Measurements from ENCODE around the gene PTN.

DNA sequence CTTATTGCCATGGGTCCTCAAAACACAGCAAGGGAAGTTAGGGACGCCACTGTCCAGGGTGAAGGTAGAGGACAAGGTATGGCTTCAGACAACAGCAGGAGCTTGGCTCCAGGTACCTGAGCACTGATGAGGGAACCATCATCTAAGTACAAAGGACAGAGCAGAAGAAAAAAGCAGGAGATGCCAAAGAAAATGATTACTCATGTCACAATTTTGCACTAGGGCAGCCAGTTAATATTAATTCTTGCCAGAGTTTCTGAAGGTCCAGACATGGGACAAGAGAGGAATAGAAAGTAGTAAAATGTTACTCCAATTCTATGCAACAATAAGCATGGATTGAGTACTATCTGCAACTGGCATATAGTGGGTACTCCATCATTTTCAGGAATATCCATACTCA, 14.1 kb downstream of the PTN start:
- TF ChIP-seq, protein P1, sequence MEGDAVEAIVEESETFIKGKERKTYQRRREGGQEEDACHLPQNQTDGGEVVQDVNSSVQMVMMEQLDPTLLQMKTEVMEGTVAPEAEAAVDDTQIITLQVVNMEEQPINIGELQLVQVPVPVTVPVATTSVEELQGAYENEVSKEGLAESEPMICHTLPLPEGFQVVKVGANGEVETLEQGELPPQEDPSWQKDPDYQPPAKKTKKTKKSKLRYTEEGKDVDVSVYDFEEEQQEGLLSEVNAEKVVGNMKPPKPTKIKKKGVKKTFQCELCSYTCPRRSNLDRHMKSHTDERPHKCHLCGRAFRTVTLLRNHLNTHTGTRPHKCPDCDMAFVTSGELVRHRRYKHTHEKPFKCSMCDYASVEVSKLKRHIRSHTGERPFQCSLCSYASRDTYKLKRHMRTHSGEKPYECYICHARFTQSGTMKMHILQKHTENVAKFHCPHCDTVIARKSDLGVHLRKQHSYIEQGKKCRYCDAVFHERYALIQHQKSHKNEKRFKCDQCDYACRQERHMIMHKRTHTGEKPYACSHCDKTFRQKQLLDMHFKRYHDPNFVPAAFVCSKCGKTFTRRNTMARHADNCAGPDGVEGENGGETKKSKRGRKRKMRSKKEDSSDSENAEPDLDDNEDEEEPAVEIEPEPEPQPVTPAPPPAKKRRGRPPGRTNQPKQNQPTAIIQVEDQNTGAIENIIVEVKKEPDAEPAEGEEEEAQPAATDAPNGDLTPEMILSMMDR (IDR thresholded peaks at IDR 0.05; ENCODE audit: insufficient read depth, low read length), result no peak
- no peak for TF ChIP-seq GABPA (IDR thresholded peaks at IDR 0.05; ENCODE audit: low read depth)

Data from HL-60 (cell line).